Activated CD8-positive, alpha-beta T cell treated with anti-CD3 and anti-CD28 coated beads for 36 hours (primary cell): ENCODE data around the gene TMEM129. TPM values are rescaled to one million over a fixed set of nuclear protein-coding genes. Genes with fewer than 3 reads are reported as not detected.
"Not testable (repeated sequence)": the region's sequence is repeated elsewhere in the genome, so short reads cannot be mapped to it uniquely, and the experiment has no call there.

ENCODE experiments used
- ATAC-seq: fragments of 200-7000 bp; cut with Tn5 transposase; one replicate; pipeline ENCODE4 v1.10.0; 2021; ENCODE audit warnings: mild to moderate bottlenecking, moderate library complexity
- CTCF ChIA-PET: fragments of 350-600 bp; sonication (Branson Sonifier 250); formaldehyde crosslinking; loops from one replicate; lab custom pipeline; 2021; ENCODE audit warnings: antibody characterized with exemption; lab: Charles Lee
- POLR2A ChIA-PET: fragments of 350-600 bp; sonication (Branson Sonifier 250); formaldehyde crosslinking; loops from one replicate; lab custom pipeline; 2021; ENCODE audit warnings: antibody characterized with exemption; lab: Charles Lee
- DNase-seq: peaks from one replicate; pipeline ENCODE4 v3.0.0-alpha.2; 2020
- H3K27ac Mint-ChIP-seq: one replicate; pipeline ENCODE4 v1.8.0; 2021; ENCODE audit warnings: mild to moderate bottlenecking, mixed read lengths
- H3K27me3 Mint-ChIP-seq: one replicate; pipeline ENCODE4 v1.8.0; 2021; ENCODE audit warnings: mixed read lengths
- H3K36me3 Mint-ChIP-seq: one replicate; pipeline ENCODE4 v1.8.0; 2021; ENCODE audit warnings: low read depth, mixed read lengths
- H3K4me1 Mint-ChIP-seq: one replicate; pipeline ENCODE4 v1.8.0; 2021; ENCODE audit warnings: low read depth, mixed read lengths
- H3K4me3 Mint-ChIP-seq: one replicate; pipeline ENCODE4 v1.8.0; 2021; ENCODE audit warnings: mild to moderate bottlenecking, moderate library complexity, mixed read lengths
- H3K9me3 Mint-ChIP-seq: one replicate; pipeline ENCODE4 v1.8.0; 2021; ENCODE audit warnings: mixed read lengths
- intact Hi-C: fragments of 100-400 bp; cut with micrococcal nuclease; formaldehyde crosslinking; loops from one replicate; pipeline ENCODE4 v1.10.0; 2022
- total RNA-seq, 2 experiments: library from RNA; stranded (reverse); gene quantifications; one replicate each; pipeline ENCODE4 v1.2.3, GENCODE V29; 2021
- TF ChIP-seq, protein P1 (sequence below): fragments of 200-600 bp; IDR thresholded peaks from one replicate; pipeline ENCODE4 v1.8.0; 2022; ENCODE audit warnings: antibody characterized with exemption, mild to moderate bottlenecking

The TMEM129 gene
- total RNA-seq, 2 experiments from 2014 or later: 17.8 to 18.2 TPM

DNA sequence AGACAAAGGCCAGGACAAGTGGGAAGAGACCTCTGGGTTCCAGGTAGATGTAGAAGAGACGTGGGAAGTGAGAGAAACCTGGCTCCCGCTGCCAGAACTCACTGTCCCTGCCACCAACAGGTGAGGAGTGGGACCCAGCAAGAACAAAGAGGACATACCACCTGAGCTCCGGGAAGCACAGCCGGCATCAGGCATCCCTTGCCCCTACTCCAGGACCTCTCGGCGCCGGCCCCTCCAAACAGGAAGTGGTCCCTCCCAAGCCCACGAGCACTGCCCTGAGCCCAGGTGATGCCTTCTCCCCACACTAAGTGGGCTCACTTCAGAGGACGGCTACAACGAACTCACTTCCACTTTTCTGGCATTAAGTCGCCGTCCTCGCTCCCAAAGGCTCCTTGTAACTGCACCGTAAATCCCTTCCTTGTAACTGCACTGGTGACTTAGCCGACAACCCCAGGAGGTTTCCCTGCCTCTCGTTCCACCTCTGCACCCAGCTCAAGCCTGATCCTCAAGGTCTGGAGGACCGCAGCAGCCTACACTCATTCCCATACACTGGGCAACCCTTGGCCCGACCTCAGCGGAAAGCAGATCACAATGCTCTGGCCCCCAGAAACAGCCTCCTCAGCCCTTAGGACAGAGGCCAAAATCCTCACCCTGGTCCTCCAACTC, 45.9 kb downstream of the TMEM129 start:
- POLR2A ChIA-PET: no interaction called here
- DNase-seq: no peak
- no peaks in the 10 kb centered on the region for H3K27me3 Mint-ChIP-seq
- intact Hi-C loops: no loop called here
- no peaks in the 10 kb centered on the region for H3K9me3 Mint-ChIP-seq
- no peaks in the 10 kb centered on the region for H3K4me1 Mint-ChIP-seq
- no peaks in the 10 kb centered on the region for H3K36me3 Mint-ChIP-seq
- no peak overlapping the region for H3K4me3 Mint-ChIP-seq
- ATAC-seq: no peak
- CTCF ChIA-PET: interaction anchor here (0.8 kb wide), 1 partner anchor 18 kb away, joined by 3 read pairs; no protein-coding TSS in a partner anchor
- H3K27ac Mint-ChIP-seq: no peak overlapping the region
- TF ChIP-seq, protein P1, sequence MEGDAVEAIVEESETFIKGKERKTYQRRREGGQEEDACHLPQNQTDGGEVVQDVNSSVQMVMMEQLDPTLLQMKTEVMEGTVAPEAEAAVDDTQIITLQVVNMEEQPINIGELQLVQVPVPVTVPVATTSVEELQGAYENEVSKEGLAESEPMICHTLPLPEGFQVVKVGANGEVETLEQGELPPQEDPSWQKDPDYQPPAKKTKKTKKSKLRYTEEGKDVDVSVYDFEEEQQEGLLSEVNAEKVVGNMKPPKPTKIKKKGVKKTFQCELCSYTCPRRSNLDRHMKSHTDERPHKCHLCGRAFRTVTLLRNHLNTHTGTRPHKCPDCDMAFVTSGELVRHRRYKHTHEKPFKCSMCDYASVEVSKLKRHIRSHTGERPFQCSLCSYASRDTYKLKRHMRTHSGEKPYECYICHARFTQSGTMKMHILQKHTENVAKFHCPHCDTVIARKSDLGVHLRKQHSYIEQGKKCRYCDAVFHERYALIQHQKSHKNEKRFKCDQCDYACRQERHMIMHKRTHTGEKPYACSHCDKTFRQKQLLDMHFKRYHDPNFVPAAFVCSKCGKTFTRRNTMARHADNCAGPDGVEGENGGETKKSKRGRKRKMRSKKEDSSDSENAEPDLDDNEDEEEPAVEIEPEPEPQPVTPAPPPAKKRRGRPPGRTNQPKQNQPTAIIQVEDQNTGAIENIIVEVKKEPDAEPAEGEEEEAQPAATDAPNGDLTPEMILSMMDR: no peak

DNA sequence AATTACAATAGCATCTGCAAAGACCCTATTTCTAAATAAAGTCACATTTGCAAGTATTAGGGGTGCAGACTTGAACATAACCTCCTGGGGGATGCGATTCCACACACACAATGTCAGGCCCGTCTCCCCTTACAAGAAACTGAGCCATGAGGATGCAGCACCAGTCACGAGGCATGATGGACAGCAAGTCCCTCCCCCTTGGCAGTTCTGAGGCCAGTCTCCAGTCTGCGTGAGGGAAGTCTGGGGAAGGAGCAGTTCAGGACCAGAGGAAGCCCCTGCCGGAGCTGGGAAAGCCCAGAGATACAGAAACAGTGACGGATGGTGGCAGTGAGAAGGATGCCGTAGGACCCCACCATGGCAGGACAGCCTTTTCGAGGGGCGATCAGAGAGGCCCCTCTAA, 46.4 kb downstream of the TMEM129 start:
- Mint-ChIP-seq H3K4me1 (no peaks in the 10 kb centered on the region), H3K27ac (no peak overlapping the region), H3K36me3 (no peaks in the 10 kb centered on the region), H3K4me3 (no peak overlapping the region), H3K9me3 (no peaks in the 10 kb centered on the region), H3K27me3 (no peaks in the 10 kb centered on the region)
- ATAC-seq (no peak), DNase-seq (no peak)
- intact Hi-C loops: no loop called here
- TF ChIP-seq, protein P1: no peak
- POLR2A ChIA-PET: no interaction called here
- CTCF ChIA-PET: interaction anchor here (0.8 kb wide), 1 partner anchor 18 kb away, joined by 3 read pairs; no protein-coding TSS in a partner anchor

DNA sequence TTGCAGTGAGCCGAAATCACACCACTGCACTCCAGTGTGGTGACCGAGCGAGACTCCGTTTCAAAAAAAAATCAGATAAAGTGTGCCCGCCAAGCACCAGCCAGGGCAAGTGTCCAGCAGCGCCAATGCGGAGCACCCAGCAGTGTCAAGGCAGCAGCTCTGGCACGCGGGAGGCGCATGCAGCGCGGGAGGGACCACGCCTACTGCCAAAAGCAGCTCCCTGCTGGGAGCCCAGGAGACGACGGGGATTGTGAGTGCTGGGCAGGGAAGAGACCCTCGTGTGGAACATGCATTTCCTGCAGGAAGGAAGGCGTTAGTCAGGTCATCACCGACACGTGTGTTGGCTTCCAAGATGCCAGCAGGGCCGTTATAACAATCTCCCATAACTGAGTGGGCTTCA, 47.5 kb downstream of the TMEM129 start:
- TF ChIP-seq, protein P1: no peak
- Mint-ChIP-seq H3K9me3 (no peaks in the 10 kb centered on the region), H3K36me3 (no peaks in the 10 kb centered on the region), H3K4me3 (no peak overlapping the region), H3K4me1 (no peaks in the 10 kb centered on the region), H3K27me3 (no peaks in the 10 kb centered on the region), H3K27ac (no peak overlapping the region)
- no peak for DNase-seq
- ATAC-seq: no peak
- POLR2A ChIA-PET: no interaction called here
- CTCF ChIA-PET: interaction anchor here (0.7 to 1.4 kb wide), 2 partner anchors 20 to 1613 kb away, joined by 3 to 6 read pairs; no protein-coding TSS in a partner anchor
- intact Hi-C loops: no loop called here

DNA sequence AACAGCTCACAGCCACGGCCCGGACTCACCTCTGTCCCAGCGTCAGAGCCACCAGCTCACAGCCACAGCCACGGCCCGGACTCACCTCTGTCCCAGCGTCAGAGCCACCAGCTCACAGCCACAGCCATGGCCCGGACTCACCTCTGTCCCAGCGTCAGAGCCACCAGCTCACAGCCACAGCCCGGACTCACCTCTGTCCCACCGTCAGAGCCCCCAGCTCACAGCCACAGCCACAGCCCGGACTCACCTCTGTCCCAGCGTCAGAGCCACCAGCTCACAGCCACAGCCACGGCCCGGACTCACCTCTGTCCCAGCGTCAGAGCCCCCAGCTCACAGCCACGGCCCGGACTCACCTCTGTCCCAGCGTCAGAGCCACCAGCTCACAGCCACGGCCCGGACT, 50.1 kb downstream of the TMEM129 start:
- H3K4me3 Mint-ChIP-seq, ATAC-seq, POLR2A ChIA-PET, intact Hi-C loops, H3K36me3 Mint-ChIP-seq, H3K9me3 Mint-ChIP-seq, H3K27ac Mint-ChIP-seq, DNase-seq, H3K27me3 Mint-ChIP-seq, H3K4me1 Mint-ChIP-seq: not testable (repeated sequence)
- CTCF ChIA-PET: interaction anchor here (0.9 kb wide), 1 partner anchor 23 kb away, joined by 3 read pairs; no protein-coding TSS in a partner anchor

DNA sequence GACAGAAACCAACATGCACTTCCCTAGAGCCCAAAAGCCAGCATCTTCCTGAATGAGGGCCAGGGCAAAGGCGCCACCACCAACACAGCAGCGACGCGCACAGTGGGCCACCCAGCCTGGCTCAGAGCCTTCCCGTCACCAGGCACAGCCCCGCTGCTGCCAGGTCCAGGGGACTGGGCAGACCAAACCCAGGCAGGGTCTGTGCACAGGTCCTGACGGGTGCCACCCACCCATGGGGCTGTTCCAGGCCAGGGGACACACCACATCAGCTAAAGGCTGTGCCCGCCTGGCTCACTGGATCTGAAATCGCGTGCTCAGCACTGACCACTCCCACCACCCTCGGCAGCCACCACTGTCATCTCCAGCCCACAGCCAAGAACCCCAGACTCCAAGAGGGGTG, 50.8 kb downstream of the TMEM129 start:
- Mint-ChIP-seq H3K4me3 (no peak overlapping the region), H3K27ac (no peak overlapping the region), H3K36me3 (no peaks in the 10 kb centered on the region), H3K9me3 (no peaks in the 10 kb centered on the region), H3K27me3 (no peaks in the 10 kb centered on the region), H3K4me1 (no peaks in the 10 kb centered on the region)
- DNase-seq (no peak), ATAC-seq (no peak)
- TF ChIP-seq, protein P1: no peak
- POLR2A ChIA-PET: no interaction called here
- intact Hi-C loops: no loop called here
- CTCF ChIA-PET: interaction anchor here (0.9 kb wide), 1 partner anchor 23 kb away, joined by 3 read pairs; no protein-coding TSS in a partner anchor
